Muscle of arm (tissue), 12 donors: ENCODE results near the gene KLF15. TPM values are rescaled to one million over a fixed set of nuclear protein-coding genes. Genes with fewer than 3 reads are reported as not detected.
A peak's percentile ranks its signal among the peaks of the same experiment; 100 is the strongest.

Experiments used
- DNase-seq: peaks from one replicate; pipeline ENCODE4 v3.0.0-alpha.2; 2013
- polyA plus RNA-seq, 12 donors: library from polyadenylated mRNA; unstranded; fragments of 120-200 nt; gene quantifications; one replicate each; pipeline ENCODE4 v1.2.1, GENCODE V29; 2013; ENCODE audit not compliant: insufficient read length in 12 of 12

The KLF15 gene
- polyA plus RNA-seq, 12 donors, result 0.42 to 2.0 (median 0.90) TPM; not detected in 2

DNA sequence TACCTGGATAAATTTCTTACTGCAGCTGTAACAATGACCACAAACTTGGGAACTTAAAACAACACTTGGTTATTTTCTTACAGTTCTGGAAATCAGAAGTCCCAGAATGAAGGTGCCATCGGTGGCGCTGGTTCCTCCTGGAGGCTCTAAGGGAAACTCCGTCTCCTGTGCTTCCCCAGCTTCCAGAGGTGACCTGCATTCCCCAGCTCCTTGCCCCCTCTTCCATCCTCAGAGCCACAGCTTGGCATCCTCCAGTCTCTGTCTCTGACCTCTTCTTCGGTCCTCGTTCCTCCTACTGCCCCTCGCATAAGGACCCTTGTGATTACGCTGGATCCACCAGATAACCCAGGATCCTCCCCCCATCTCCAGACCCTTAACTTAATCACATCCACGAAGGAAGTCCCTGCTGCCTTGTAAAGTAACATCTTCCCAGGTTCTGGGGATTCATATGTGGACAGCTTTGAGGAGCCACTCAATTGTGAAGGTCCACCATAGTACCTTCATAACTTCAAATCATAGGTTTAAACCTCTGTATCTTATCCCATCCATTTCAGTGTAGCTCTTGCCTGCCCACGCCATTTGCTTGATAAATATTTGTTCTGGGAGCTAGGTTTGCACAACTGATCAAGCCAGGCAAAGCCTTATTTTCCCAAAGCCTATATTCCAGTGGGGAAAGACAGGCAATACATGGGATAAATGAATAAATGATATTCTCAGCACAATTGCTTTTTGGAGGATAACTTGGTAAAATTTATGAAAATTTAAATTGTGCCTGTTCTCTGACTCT, 34.8 kb downstream of the KLF15 start:
- DNase-seq, result no peak

DNA sequence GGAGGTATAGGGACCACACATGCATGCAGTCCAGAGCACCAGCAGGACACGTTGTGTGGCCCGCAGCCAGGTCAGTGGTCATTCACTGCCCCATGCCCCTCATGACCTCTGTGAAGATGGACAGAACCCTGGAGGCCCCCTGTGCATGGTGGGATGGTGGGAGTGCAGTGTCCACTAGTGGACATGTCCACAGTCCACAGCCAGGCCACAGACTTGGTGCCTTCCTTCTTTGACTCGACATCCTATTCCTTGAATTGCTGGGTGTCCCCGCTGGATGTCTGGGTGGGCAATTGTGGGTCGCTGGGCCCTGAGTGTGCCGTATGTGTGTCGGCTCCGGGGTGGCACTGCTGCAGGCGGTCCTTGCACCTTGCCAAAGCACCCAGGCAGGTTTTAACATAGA, 35.7 kb downstream of the KLF15 start:
- DNase-seq, result no peak

DNA sequence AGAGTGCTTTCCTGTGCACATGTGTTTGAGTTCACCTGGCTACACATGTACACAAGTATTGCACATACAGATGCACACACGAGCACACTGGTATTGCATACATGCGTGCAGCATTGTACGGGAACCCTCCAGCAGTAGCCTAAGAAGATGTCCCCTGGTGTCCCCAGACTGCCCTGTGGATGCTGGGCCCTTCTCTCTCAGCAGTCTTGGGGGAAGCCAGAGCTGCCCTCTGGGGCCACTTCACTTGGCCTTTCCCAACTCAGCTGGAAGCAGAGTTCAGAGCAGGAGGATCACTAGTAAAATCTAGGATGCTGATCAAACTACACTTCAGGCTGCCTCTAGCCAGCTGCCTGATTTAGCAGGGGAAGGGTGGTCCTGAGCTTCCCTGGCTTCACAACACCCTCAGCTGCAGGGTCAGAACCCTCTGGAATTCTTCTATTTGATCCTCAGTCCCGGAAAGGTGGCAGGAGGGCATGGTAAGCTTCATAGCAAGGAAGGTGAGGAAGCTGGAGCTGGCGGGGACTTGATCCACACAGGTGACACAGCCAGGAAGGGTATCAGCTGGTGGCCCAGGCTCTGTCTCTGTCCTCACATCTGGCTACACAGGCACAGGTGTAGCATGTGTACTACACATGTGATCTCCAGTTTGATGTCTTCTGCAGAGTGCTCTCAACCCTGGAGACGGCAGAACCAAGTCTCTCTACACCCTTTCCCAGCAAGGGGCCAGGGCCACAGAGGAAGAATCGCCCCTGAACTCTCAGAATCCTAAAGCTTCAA, 36.5 kb downstream of the KLF15 start:
- no peak for DNase-seq

DNA sequence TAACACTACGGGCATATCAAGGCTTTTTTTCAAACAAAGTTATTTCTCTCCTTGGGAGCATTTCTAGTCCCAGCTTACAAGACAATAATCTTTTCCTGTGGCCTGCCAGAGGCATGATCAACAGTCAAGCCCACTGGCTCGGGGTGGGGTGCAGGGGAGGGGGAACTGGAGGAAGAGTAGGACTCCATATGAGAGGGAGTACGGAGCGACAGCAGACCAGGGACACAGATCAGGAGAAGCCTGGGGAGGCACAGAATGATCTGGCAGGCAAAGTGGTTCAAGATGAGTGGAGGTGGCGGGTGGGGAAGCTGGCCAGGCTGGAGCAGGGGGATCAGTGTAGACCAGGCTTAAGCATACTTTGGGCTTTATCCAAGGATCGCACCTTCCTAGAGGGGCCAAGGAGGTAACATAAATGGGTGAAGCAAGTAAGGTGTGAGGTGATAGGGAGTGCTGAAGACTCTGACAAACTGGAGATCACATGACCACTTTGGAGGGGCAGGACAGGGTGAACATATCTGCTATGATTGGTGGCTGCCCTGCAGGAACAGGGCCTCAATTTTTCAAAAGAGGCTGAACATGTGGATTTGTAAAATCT, 37.4 kb downstream of the KLF15 start:
- DNase-seq, result no peak

DNA sequence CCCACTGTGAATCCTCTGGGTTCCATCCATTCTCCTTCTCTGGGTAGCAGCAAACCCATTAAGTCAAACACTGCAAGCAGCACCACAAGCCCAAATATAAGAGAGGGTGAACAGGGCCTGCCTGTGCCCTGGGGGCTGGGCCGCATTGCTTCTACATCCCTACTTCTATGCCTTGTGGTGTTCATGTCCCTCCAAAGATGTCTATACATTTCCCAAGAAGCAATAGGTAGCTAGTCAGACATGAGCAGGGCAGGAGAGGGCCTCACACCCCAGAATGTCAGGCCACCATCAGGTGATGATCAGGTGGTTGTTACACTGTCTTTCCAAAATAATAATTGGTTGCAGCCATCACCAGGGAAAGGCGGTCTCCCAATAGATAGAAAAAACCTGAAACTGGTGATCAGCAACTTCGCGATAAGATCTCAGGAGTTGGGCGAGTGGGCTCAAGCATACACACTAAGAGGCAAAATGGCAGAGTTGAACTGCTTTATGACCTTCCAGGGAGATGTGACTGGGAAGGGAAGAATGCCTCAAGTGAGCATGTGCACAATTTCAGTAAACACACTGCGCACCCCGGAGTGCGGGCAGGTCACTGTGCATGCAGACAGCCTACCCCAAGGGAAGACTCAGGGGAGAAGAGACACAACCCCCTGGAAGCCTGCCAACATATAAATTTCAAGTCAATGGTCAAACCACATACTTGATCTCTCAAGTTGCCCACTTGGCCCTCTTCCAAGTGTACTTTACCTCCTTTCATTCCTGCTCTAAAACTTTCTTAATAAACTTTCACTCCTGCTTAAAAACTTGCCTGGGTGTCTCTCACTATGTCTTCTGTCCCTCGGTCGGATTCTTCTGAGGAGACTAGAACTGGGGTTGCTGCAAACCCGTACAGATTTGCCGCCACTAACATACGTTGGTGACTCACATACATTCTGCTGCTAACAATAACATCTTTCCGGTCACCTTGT, 39.9 kb downstream of the KLF15 start:
- DNase-seq, result no peak

DNA sequence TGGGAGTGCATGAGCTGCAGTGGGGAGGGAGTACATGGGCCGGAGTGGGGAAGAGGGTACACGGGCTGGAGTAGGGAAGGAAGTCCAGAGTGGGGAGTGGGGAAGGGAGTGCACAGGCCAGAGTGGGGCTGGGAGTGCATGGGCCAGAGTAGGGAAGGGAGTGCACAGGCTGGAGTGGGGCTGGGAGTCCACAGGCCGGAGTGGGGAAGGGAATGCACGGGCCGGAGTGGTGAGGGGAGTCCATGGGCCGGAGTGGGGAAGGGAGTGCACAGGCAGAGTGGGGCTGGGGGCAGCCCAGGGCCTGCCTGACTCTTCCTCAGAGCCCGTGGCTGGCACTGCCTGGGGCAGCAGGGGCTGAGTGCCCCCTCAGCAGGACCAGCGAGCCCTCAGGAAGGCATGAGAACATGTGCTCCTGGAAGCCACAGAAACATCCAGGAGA, 40.7 kb downstream of the KLF15 start:
- DNase-seq, result no peak

DNA sequence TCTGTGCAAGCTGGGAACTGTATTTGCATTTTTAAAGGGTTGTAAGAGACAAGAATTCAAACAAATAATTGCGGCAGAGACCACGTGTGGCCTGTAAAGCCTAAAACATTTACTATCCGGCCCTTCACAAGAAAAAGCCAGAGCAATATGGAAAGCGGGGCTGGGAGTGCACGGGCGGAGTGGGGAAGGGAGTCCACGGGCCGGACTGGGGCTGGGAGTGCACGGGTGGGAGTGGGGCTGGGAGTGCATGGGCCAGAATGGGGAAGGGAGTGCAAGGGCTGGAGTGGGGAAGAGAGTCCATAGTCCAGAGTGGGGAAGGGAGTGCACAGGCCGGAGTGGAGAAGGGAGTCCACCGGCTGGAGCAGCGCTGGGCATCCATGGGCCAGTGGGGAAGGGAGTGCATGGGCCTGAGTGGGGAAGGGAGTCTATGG, 41.2 kb downstream of the KLF15 start:
- no peak for DNase-seq

DNA sequence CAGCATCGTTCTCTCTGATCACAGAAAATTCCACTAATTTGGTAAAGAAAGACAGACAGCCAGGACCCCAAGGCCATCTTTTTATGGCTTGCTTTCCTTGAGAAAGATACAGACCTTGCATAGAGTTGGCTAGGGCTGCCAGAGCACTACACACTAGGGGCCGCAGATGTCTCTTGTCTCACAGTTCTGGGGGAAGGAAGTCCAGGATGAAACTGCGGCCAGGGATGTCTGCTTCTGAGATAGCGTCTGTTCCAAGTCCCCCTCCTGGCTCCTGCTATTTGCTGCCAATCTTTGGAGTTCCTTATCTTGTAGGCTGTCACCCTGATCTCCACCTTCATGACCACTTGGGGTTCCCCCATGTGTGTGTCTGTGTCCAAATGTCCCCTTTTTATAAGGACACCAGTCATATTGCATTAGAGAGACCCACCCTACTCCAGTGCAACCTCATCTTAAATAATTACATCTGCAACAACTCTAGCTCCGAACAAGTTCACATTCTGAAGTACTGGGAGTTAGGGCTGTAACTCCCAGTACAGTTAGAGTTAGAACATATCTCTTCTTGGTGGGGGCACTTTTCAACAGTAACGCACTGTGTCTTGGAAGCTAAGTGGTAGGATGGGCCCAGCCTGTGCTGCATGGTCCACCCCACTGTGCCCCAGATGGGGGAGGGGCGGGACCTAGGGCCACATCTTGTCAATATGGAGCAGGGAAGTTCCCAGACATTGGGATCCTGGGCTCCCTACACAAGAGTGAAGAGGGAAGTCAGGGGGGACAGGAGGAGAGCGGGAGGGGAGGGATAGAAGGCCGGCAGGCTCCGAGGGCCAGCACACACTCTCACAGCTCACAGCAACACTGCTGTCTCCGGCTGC, 42.2 kb downstream of the KLF15 start:
- DNase-seq, result peak; percentile 9

DNA sequence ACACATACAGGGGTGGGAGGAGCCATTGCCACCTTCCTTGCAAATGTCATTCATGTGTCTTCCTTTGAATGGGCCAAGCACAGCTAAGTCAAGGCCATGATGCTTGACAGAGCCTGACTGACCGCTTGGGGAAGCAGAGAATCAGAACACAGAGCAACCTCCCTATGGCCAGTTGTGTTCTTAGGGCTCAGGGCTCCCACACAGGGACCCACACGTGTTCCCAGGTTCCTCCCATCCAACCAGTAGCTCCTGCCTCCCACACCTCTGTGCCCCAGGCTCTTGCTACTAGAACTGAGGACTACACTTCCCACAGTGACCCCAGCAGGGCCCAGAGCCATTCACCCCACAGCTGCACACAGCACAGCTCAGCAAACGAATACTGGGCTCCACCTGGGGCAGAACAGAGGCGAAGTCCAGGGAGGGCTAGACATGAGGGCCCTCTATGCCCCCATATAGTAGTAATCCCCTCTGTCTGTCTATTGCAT, 42.9 kb downstream of the KLF15 start:
- no peak for DNase-seq

DNA sequence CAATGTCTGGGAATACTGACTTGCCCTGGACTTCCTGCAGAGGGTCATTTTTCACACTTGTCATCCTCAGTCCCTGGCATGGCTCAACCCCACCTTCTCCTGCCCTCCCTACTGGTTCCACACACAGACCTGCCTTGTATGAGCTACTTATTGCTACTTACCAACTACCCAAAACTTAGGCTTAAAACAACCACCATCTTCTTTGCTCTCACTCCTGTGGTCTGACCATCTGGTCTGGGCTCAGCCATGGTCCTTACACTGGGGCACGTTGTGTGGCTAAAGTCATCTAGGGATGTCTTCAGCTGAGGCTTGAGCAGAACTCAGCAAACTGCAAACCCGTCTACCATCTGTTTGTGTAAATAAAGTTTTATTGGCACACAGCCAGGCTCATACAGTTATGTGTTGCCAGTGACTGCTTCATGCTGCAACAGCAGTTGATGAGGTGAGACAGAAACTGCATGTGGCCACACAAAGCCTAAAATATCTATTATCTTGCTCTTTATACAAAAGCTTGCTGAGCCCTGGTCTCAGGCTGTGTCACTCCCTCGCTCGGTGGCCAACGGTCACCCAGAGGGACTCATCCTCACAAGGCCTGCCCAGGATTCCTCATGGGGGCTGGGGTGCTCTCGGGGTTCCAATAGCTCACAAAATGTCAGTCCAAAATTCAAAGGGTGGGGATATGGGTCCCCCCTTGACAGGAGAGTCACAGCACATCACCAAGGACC, 43.5 kb downstream of the KLF15 start:
- no peak for DNase-seq

DNA sequence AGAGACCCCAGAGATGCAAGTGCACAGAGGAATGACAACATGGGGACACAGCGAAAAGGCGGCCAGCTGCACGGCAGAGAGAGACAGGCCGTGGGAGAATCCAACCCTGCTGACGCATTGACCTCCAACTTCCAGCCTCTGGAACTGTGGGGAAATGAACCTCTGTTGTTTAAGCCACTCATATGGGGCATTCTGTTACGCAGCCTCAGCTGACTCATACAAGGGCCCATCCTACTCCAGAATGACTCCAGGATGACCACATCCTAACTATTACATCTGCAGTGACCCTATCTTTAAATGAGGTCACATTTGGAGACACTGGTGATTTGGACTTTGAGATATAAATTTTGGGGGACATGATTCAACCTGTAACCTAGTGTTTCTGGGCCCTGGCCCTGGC, 44.0 kb downstream of the KLF15 start:
- DNase-seq, result no peak

DNA sequence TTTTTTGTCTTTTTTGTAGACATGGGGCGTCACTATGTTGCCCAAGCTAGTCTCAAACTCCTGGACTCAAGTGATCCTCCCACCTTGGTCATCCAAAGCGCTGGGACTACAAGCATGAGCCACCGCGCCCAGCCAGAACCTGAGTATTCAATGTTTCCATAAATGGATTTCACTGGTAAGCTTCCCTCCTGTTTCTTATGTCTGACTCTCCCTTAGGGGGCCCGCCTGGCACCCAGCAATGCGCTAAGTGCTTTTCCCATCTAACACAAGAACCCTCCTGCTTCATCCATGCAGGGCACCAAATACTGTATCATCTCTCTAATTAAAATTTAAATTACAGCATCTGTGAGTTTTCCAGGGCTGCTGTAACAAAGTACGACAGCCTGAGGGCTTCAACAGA, 44.9 kb downstream of the KLF15 start:
- no peak for DNase-seq

DNA sequence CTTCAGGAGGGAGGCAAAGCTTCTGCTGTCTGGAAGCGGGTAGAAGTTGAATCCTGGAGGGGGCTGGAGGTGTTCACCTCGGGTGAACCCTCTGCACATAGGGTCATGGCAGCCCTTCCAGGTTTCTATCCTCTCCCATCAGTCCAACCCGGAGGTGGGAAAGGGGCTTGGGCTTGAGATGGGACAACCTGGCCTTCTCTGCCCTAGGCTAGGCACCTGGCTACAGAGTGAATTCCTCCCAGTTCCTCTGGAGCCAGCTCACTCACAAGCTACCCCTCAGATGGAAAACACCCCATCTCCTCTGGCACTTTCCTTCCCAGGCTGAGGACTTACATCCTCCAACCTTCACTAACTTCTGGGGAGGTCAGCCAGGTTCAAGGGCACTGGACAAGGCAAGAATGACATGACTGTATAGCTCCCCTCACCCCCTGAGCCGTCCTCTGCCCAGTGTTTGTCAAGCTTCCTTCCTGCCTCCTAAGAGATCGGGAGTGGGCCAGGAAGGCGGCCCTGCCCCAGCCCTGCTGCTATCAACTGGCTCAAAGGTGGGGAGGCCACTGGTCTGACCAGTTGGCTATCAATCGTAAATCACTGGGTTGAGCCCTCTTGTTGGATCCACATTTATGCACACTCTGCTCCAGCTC, 45.8 kb downstream of the KLF15 start:
- DNase-seq, result no peak

DNA sequence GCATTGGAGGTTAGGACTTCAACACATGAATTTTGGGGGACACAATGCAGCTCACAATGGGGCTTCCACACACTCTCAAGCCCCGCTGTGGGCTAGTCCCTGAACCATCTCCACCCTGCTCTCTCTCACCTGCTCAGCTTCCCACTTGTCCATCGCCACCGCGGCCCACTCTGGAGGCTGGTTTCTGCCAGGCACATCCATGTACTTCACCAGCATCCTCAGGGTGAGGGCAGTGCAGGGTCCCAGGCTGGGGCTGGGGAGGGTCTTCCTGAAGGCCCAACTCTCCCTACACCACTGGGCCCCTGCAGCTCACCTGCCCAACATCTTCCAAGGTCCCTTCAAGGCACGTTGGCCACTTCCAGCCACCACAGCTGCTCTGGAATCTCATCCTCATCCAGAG, 46.4 kb downstream of the KLF15 start:
- DNase-seq, result no peak

DNA sequence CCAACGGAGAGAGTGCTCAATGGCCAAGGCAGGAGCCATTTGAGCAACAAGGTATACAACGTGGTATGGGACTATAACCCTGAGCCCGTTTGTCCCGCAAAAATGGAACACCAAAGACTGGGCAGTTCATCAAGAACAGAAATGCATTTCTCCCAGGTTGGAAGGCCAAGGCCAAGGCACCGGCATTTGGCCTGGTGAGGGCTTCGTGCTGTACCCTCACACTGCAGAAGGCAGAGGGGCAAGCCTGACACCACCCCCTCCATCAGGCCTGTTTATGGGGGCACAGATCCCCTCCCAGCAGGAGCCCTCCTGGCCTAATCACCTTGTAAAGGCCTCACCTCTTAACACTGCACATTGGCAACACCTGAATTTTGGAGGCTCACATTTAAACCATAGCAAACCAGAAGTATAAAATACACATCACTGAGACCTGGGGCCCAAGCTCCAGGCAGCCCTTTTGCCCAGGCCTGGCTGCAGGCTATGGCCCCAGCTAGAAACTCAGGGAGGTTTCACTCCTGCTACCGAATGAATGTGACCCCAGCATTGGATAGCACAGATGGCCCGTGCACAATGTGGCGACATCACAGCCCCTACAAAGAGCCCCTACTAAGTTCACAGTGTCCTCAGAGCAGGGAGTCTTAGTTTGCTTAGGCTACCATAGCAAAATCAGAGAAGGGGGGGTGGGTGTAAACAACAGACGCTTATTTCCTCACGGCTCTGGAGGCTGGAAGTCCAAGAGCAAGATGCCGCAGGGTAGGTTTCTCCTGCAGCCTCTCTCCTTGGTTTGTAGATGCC, 47.1 kb downstream of the KLF15 start:
- DNase-seq, result no peak

DNA sequence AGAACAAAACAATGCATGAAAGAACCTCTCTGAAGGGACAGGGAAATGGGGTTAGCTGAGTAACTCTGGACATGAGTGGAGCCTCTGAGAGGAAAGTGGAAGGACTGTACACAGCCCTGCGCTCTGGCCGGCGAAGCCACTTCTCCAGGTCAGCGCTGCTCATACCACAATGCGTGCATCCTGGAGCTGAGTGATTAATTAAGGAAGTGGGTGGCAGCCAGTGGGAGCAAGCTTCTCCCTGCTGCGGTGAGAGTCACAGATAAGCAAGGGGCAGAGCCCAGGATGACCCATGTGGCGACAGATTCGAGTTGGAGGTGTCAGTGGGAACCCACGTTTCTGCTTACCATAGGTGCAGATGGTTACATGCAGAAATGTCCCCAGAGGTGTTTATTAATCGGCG, 48.0 kb downstream of the KLF15 start:
- DNase-seq, result no peak

DNA sequence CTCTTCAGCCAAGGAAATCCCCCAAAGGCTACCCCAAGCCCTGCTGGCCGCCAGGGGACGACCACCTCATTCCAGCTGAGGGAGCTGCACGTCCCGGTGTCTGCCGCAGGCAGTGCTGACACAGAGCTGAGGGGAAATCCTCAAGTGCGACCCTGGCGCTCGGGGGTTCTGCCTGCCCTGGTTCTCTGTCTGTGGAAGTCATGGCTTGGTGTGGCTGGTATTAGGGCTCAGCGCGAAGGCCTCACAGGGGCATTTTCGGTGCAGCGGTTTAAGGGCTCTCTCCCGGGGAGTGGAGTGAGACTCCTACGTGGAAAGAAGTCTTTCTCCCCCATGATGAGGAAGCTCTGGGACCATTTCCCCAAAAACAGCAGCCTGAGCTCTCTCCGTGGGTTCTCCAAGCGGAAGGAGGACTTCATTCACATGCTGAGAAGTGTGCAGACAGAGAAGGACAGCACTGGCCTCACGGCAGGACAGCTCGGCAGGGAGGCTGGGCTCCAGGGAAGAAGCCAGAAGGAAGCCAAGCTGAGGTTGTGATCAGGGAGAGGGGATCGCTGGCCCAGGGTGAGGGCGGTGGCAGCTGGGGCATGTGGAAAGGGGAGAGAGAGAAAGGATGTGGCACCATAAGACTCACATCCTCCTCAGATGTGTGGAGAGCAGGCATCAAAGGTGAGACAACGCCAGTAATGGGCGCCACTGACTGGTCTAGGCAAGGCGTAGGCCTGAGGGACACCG, 48.6 kb downstream of the KLF15 start:
- no peak for DNase-seq
